Body of pancreas (tissue), 4 donors: ENCODE data around the gene GRIP1. TPM values are rescaled to one million over a fixed set of nuclear protein-coding genes. Genes with fewer than 3 reads are reported as not detected.

Experiments used
- ATAC-seq: fragments of 150-250 bp; one replicate; pipeline ENCODE4 v1.9.1; 2016
- DNase-seq, 4 donors: peaks; one replicate each; pipeline ENCODE4 v3.0.0-alpha.2; 2019
- H3K27ac ChIP-seq, 4 donors: fragments of 200-600 bp; sonication (generic); 1 replicate in 3 of 4; 2 replicates in 1 of 4; pipeline versions ENCODE4 v1.5.1 to v1.6.1; 2016 to 2019; ENCODE audit warnings: mild to moderate bottlenecking in 1 of 4, mixed read lengths in 1 of 4, moderate library complexity in 1 of 4
- H3K27me3 ChIP-seq, 2 donors: fragments of 200-600 bp; sonication (generic); one replicate each; pipeline ENCODE4 v1.6.0; 2016; ENCODE audit warnings: mild to moderate bottlenecking in 1 of 2
- H3K36me3 ChIP-seq, 2 donors: fragments of 200-600 bp; sonication (generic); replicated peaks in 1 of 2; 2 replicates each; pipeline ENCODE4 v1.5.1; 2016; ENCODE audit warnings: low read depth in 2 of 2; ENCODE audit not compliant: insufficient read depth in 1 of 2
- H3K4me1 ChIP-seq: fragments of 200-600 bp; sonication (generic); one replicate; pipeline ENCODE4 v1.6.0; 2016
- H3K4me3 ChIP-seq, 2 donors: fragments of 200-600 bp; sonication (generic); 1 replicate in 1 of 2; 2 replicates in 1 of 2; pipeline ENCODE4 v1.5.1; 2016 to 2019
- H3K9me3 ChIP-seq, 3 donors: fragments of 200-600 bp; sonication (generic); 1 replicate in 2 of 3; 2 replicates in 1 of 3; pipeline ENCODE4 v1.5.1; 2016
- POLR2A ChIP-seq, 3 donors: fragments of 450-650 bp; IDR thresholded peaks; one replicate each; pipeline ENCODE4 v1.6.1; 2016; ENCODE audit warnings: antibody characterized with exemption in 3 of 3, mild to moderate bottlenecking in 2 of 3
- WGBS, 2 donors: methylation state at CpG; one replicate each; pipeline ENCODE4 v1.1.5; 2017; 5-methylcytosine and 5-hydroxymethylcytosine counted together
- intact Hi-C: fragments of 100-400 bp; cut with DNase I; formaldehyde crosslinking; loops from one replicate; pipeline ENCODE4 v1.15.1; 2023
- total RNA-seq, 2 donors: library from RNA; depleted of rRNA; stranded (reverse); fragments of >200 nt; gene quantifications; one replicate each; pipeline ENCODE4 v1.1.0, GENCODE V29; 2016
- TF ChIP-seq, protein P1 (sequence below), 7 experiments: fragments of 450-650 bp in 4 of 7; fragments of 200-600 bp in 3 of 7; sonication (generic) in 3 of 7; IDR thresholded peaks; one replicate each; pipeline ENCODE4 v1.5.1; 2016 to 2019; ENCODE audit warnings: antibody characterized with exemption in 7 of 7

The GRIP1 gene
- total RNA-seq, 2 donors from 2014 or later: 7.5 to 17.8 TPM

DNA sequence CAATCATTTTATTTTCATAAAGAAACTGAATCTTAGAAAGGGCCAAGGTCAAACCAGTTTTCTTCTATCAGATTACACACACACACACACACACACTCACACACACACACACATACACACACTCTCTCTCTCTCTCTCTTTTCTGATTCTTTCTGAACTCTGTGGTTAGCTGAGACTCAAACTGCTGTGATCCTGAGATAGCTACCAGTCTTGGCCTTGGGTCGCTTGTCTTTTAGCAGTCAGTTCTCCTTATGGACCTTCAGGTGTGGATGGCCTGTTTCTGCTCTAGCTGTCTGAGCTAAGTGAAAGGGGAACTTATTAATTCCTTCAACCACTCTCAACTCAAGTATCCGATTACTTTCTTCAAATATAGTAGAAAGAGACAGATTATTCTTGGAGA lies 145.1 kb downstream of the GRIP1 start:
- H3K27ac ChIP-seq: no peak overlapping the region
- no peak for DNase-seq
- WGBS, 2 donors: 85 to 95% methylated on average over 2 of the region's 2 CpGs

DNA sequence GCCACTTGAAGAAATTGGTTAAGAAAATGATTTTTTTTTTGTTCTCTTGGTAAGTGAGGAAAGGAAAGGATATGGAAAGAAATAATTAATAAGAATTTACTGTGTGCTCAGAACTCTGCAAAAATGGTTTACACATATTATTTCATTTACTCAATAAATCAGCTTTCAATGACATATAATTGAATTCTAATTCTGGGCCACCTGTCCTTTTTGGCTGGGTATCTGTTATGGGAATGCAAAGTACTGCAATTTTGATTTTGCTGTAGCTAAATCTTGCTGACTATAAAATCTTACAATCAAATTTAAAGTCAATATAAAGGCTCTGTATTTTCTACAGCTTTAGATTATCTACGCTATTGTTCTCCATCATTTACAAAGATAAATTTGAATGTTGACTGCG lies 147.1 kb downstream of the GRIP1 start:
- no peak for ATAC-seq
- no peak overlapping the region for H3K4me3 ChIP-seq
- no peaks in the 10 kb centered on the region for H3K9me3 ChIP-seq
- DNase-seq: no peak
- no peaks in the 10 kb centered on the region for H3K27me3 ChIP-seq
- intact Hi-C loops: no loop called here
- H3K27ac ChIP-seq: no peak overlapping the region
- 90 to 92% methylated on average over 2 of the region's 2 CpGs for WGBS, 2 donors
- no peaks in the 10 kb centered on the region for H3K4me1 ChIP-seq
- TF ChIP-seq, protein P1, sequence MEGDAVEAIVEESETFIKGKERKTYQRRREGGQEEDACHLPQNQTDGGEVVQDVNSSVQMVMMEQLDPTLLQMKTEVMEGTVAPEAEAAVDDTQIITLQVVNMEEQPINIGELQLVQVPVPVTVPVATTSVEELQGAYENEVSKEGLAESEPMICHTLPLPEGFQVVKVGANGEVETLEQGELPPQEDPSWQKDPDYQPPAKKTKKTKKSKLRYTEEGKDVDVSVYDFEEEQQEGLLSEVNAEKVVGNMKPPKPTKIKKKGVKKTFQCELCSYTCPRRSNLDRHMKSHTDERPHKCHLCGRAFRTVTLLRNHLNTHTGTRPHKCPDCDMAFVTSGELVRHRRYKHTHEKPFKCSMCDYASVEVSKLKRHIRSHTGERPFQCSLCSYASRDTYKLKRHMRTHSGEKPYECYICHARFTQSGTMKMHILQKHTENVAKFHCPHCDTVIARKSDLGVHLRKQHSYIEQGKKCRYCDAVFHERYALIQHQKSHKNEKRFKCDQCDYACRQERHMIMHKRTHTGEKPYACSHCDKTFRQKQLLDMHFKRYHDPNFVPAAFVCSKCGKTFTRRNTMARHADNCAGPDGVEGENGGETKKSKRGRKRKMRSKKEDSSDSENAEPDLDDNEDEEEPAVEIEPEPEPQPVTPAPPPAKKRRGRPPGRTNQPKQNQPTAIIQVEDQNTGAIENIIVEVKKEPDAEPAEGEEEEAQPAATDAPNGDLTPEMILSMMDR (IDR thresholded peaks at IDR 0.05): no peak
- no peak for TF ChIP-seq POLR2A (IDR thresholded peaks at IDR 0.05)
- no peaks in the 10 kb centered on the region for H3K36me3 ChIP-seq

More for the DNA sequence above, 145.1 kb downstream of the GRIP1 start:
- Histone ChIP-seq H3K4me1 (no peaks in the 10 kb centered on the region), H3K27me3 (no peaks in the 10 kb centered on the region), H3K9me3 (no peaks in the 10 kb centered on the region), H3K4me3 (no peak overlapping the region), H3K36me3 (no peaks in the 10 kb centered on the region)
- TF ChIP-seq POLR2A (IDR thresholded peaks at IDR 0.05): no peak
- TF ChIP-seq, protein P1 (IDR thresholded peaks at IDR 0.05): no peak
- no peak for ATAC-seq
- intact Hi-C loops: no loop called here

DNA sequence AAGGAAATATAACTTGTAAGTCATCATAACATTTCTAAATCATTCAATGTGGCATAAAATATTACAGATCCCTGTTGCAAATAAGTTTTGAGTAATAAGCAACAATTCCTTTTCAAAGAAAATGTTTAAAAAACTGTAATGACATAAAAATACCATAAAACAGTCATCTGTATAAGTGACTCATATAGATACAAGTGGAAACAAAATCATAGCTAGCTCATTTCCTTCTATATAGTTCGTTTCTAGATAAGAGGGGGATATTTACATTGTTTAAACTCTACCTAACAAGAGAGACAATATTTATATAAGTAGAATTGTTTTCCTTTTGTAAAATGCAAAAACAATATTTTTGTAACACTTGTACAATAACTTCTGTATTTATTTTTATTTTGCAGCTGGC lies 148.9 kb downstream of the GRIP1 start:
- 53 to 62% methylated on average over 1 of the region's 1 CpG for WGBS, 2 donors
- H3K4me1 ChIP-seq: no peaks in the 10 kb centered on the region
- DNase-seq: no peak
- no peak for ATAC-seq
- no peak overlapping the region for H3K4me3 ChIP-seq
- no peak overlapping the region for H3K27ac ChIP-seq
- no peaks in the 10 kb centered on the region for H3K27me3 ChIP-seq
- H3K36me3 ChIP-seq: no peaks in the 10 kb centered on the region
- no peak for TF ChIP-seq POLR2A (IDR thresholded peaks at IDR 0.05)
- TF ChIP-seq, protein P1 (IDR thresholded peaks at IDR 0.05): no peak
- no peaks in the 10 kb centered on the region for H3K9me3 ChIP-seq
- intact Hi-C loops: no loop called here

DNA sequence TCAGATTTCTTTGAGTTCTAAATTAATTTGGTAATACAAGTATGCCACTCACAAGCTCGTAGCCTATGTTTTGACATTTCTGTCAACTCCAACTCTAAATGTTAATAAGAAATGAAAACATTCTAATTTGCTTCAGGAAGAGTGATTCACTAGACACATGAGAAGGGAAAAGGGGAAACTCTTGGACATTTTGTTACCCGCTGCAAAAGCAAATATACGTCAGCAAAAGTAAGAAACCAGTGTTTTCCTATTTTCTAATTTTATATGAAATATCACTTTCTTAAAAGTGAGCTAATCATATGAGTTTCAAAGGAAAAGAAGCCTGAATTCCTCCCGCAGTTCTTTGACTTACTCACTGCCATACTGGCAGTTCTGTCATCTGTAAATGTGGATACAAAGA lies 162.3 kb downstream of the GRIP1 start:
- Histone ChIP-seq H3K4me3 (no peak overlapping the region), H3K27me3 (no peaks in the 10 kb centered on the region), H3K9me3 (no peaks in the 10 kb centered on the region), H3K27ac (no peak overlapping the region), H3K4me1 (no peaks in the 10 kb centered on the region), H3K36me3 (no peaks in the 10 kb centered on the region)
- no peak for DNase-seq
- 71 to 89% methylated on average over 4 of the region's 4 CpGs for WGBS, 2 donors
- no peak for ATAC-seq
- intact Hi-C loops: no loop called here
- TF ChIP-seq, protein P1 (IDR thresholded peaks at IDR 0.05): no peak
- TF ChIP-seq POLR2A (IDR thresholded peaks at IDR 0.05): no peak

DNA sequence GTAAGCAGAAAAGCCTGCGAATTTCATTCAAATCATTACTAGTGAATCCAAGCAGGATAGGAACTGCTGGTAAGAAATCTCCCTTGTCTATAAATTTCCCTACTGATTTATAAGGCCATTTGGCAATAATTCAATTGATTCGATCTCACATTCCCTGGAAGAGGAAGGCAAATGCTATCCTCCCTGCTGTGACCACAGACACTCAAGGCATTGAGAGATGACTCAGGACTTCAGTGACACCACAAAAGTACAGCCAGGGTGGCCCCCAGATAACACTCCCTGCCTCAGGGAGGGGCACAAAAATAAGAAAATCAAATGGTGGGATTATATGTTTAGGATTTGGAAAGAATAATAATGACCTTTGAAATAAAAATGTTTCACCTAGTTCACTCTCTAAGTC lies 162.7 kb downstream of the GRIP1 start:
- DNase-seq (no peak), ATAC-seq (no peak)
- H3K4me1 ChIP-seq: no peaks in the 10 kb centered on the region
- intact Hi-C loops: no loop called here
- no peak for TF ChIP-seq POLR2A (IDR thresholded peaks at IDR 0.05)
- TF ChIP-seq, protein P1 (IDR thresholded peaks at IDR 0.05): no peak
- no peaks in the 10 kb centered on the region for H3K9me3 ChIP-seq
- H3K4me3 ChIP-seq: no peak overlapping the region
- WGBS, 2 donors: 66 to 67% methylated on average over 2 of the region's 2 CpGs
- H3K36me3 ChIP-seq: no peaks in the 10 kb centered on the region
- H3K27ac ChIP-seq: no peak overlapping the region
- no peaks in the 10 kb centered on the region for H3K27me3 ChIP-seq
